ENCODE measurements around the gene PHACTR4. TPM values are rescaled to one million over a fixed set of nuclear protein-coding genes. Genes with fewer than 3 reads are reported as not detected.
"Not testable (repeated sequence)": the region's sequence is repeated elsewhere in the genome, so short reads cannot be mapped to it uniquely, and the experiment has no call there.

Gene PHACTR4
- polyA plus RNA-seq, 1 donor (not counting 4 experiments of a cell fraction or from before 2014, with no cell fraction given), result 12.2 TPM

DNA sequence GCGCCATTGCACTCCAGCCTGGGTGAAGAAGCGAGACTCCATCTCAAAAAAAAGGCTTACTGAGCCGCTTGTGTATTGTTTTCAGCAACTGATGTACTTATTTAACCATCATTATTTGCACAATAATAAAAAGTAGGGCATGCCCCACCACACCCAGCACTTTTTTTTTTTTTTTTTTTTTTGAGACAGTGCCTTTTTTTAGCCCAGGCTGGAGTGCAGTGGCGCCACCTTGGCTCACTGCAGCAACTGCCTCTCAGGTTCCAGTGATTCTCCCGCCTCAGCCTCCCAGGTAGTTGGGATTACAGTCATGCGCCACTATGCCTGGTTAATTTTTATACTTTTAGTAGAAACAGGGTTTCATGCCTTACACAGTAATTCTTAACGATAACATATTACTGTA lies 171.1 kb downstream of the PHACTR4 start:
- Histone ChIP-seq H3K36me3 (ENCODE audit: control insufficient read depth in 2 of 2, extremely low read depth in 1 of 2, insufficient read depth in 2 of 2, low read length in 2 of 2) (peaks cover 16 to 27% of the 10 kb centered on the region in 2 experiments), H3K27ac (ENCODE audit: control insufficient read depth, insufficient read depth, low read length) (no peak overlapping the region), H3K4me3 (ENCODE audit: control insufficient read depth in 2 of 3, extremely low read depth in 1 of 3, insufficient read depth in 2 of 3, low read depth in 1 of 3, low read length in 3 of 3) (no peak overlapping the region), H4K20me1 (ENCODE audit: control insufficient read depth, extremely low read depth, insufficient read depth, low read length) (no peaks in the 10 kb centered on the region), H3K9me3 (ENCODE audit: control insufficient read depth, low read depth, low read length) (no peaks in the 10 kb centered on the region), H3K9ac (ENCODE audit: control insufficient read depth, extremely low read depth, insufficient read depth, low read length) (no peak overlapping the region), H3K4me2 (ENCODE audit: control insufficient read depth, extremely low read depth, insufficient read depth, low read depth, low read length) (no peak overlapping the region), H3K4me1 (ENCODE audit: control insufficient read depth, extremely low read depth, insufficient read depth, low read length) (no peaks in the 10 kb centered on the region), H3K9me1 (ENCODE audit: control insufficient read depth, extremely low read depth, insufficient read depth, low read length) (no peaks in the 10 kb centered on the region), H3K79me2 (ENCODE audit: control insufficient read depth, insufficient read depth, low read length) (no peaks in the 10 kb centered on the region), H2AFZ (ENCODE audit: control insufficient read depth, low read length) (no peak overlapping the region), H3K27me3 (ENCODE audit: control insufficient read depth, extremely low read depth, insufficient read depth, low read length) (no peaks in the 10 kb centered on the region)
- dilution Hi-C loops (cut with MboI; ENCODE audit: extremely low pct_ligation_motif_present, low sequenced_read_pairs), result no loop called here
- DNase-seq (ENCODE audit: low read depth, low spot score) (no peak), FAIRE-seq (no peak)
- TF ChIP-seq EZH2 (IDR thresholded peaks at IDR 0.05; ENCODE audit: low read length), result no peak
- TF ChIP-seq, protein P1, sequence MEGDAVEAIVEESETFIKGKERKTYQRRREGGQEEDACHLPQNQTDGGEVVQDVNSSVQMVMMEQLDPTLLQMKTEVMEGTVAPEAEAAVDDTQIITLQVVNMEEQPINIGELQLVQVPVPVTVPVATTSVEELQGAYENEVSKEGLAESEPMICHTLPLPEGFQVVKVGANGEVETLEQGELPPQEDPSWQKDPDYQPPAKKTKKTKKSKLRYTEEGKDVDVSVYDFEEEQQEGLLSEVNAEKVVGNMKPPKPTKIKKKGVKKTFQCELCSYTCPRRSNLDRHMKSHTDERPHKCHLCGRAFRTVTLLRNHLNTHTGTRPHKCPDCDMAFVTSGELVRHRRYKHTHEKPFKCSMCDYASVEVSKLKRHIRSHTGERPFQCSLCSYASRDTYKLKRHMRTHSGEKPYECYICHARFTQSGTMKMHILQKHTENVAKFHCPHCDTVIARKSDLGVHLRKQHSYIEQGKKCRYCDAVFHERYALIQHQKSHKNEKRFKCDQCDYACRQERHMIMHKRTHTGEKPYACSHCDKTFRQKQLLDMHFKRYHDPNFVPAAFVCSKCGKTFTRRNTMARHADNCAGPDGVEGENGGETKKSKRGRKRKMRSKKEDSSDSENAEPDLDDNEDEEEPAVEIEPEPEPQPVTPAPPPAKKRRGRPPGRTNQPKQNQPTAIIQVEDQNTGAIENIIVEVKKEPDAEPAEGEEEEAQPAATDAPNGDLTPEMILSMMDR (optimal IDR thresholded peaks at IDR 0.05 in 1 of 3, IDR thresholded peaks at IDR 0.05 in 1 of 3, conservative IDR thresholded peaks at IDR 0.05 in 1 of 3; ENCODE audit: extremely low read depth in 1 of 3, insufficient read depth in 2 of 3, low read length in 3 of 3), result peak in 2 of 3 experiments; percentile 16 to 20

- H3K9me1 ChIP-seq (ENCODE audit: control insufficient read depth, extremely low read depth, insufficient read depth, low read length); H3K4me3 ChIP-seq (ENCODE audit: control insufficient read depth in 2 of 3, extremely low read depth in 1 of 3, insufficient read depth in 2 of 3, low read depth in 1 of 3, low read length in 3 of 3); H3K9me3 ChIP-seq (ENCODE audit: control insufficient read depth, low read depth, low read length); FAIRE-seq; H3K27me3 ChIP-seq (ENCODE audit: control insufficient read depth, extremely low read depth, insufficient read depth, low read length); H3K4me1 ChIP-seq (ENCODE audit: control insufficient read depth, extremely low read depth, insufficient read depth, low read length); H3K4me2 ChIP-seq (ENCODE audit: control insufficient read depth, extremely low read depth, insufficient read depth, low read depth, low read length); dilution Hi-C loops (cut with MboI; ENCODE audit: extremely low pct_ligation_motif_present, low sequenced_read_pairs); H3K9ac ChIP-seq (ENCODE audit: control insufficient read depth, extremely low read depth, insufficient read depth, low read length); DNase-seq (ENCODE audit: low read depth, low spot score); H3K79me2 ChIP-seq (ENCODE audit: control insufficient read depth, insufficient read depth, low read length); H4K20me1 ChIP-seq (ENCODE audit: control insufficient read depth, extremely low read depth, insufficient read depth, low read length); H2AFZ ChIP-seq (ENCODE audit: control insufficient read depth, low read length); H3K27ac ChIP-seq (ENCODE audit: control insufficient read depth, insufficient read depth, low read length): not testable (repeated sequence)
- peaks cover 8 to 18% of the 10 kb centered on the region in 2 experiments for H3K36me3 ChIP-seq (ENCODE audit: control insufficient read depth in 2 of 2, extremely low read depth in 1 of 2, insufficient read depth in 2 of 2, low read length in 2 of 2)
Measured at GRCh38 chr1:28541414-28542015, 172.0 kb downstream of the PHACTR4 start.

- FAIRE-seq (no peak), DNase-seq (ENCODE audit: low read depth, low spot score) (no peak)
- no peak overlapping the region for H3K4me3 ChIP-seq (ENCODE audit: control insufficient read depth in 2 of 3, extremely low read depth in 1 of 3, insufficient read depth in 2 of 3, low read depth in 1 of 3, low read length in 3 of 3)
- no peak overlapping the region for H3K27ac ChIP-seq (ENCODE audit: control insufficient read depth, insufficient read depth, low read length)
- dilution Hi-C loops (cut with MboI; ENCODE audit: extremely low pct_ligation_motif_present, low sequenced_read_pairs), result no loop called here
- H3K79me2 ChIP-seq (ENCODE audit: control insufficient read depth, insufficient read depth, low read length), result no peaks in the 10 kb centered on the region
- H3K4me2 ChIP-seq (ENCODE audit: control insufficient read depth, extremely low read depth, insufficient read depth, low read depth, low read length), result no peak overlapping the region
- no peak overlapping the region for H2AFZ ChIP-seq (ENCODE audit: control insufficient read depth, low read length)
- no peaks in the 10 kb centered on the region for H3K9me1 ChIP-seq (ENCODE audit: control insufficient read depth, extremely low read depth, insufficient read depth, low read length)
- H3K9me3 ChIP-seq (ENCODE audit: control insufficient read depth, low read depth, low read length), result no peaks in the 10 kb centered on the region
- no peaks in the 10 kb centered on the region for H3K4me1 ChIP-seq (ENCODE audit: control insufficient read depth, extremely low read depth, insufficient read depth, low read length)
- H3K27me3 ChIP-seq (ENCODE audit: control insufficient read depth, extremely low read depth, insufficient read depth, low read length), result no peaks in the 10 kb centered on the region
- TF ChIP-seq, protein P1 (optimal IDR thresholded peaks at IDR 0.05 in 1 of 3, IDR thresholded peaks at IDR 0.05 in 1 of 3, conservative IDR thresholded peaks at IDR 0.05 in 1 of 3; ENCODE audit: extremely low read depth in 1 of 3, insufficient read depth in 2 of 3, low read length in 3 of 3), result no peak
- TF ChIP-seq EZH2 (IDR thresholded peaks at IDR 0.05; ENCODE audit: low read length), result no peak
- H3K36me3 ChIP-seq (ENCODE audit: control insufficient read depth in 2 of 2, extremely low read depth in 1 of 2, insufficient read depth in 2 of 2, low read length in 2 of 2), result no peaks in the 10 kb centered on the region
- H3K9ac ChIP-seq (ENCODE audit: control insufficient read depth, extremely low read depth, insufficient read depth, low read length), result no peak overlapping the region
- H4K20me1 ChIP-seq (ENCODE audit: control insufficient read depth, extremely low read depth, insufficient read depth, low read length), result no peaks in the 10 kb centered on the region
Measured at GRCh38 chr1:28545246-28545628, 175.7 kb downstream of the PHACTR4 start.

All from keratinocyte (primary cell).